Kidney (tissue), 14 donors: ENCODE measurements around the gene MRPL14. TPM values are rescaled to one million over a fixed set of nuclear protein-coding genes. Genes with fewer than 3 reads are reported as not detected.
A peak's percentile ranks its signal among the peaks of the same experiment; 100 is the strongest.

Experiments used
- DNase-seq, 5 donors: peaks; one replicate each; pipeline ENCODE4 v3.0.0-alpha.2; 2013 to 2020
- FAIRE-seq: peaks from 2 replicates; lab custom pipeline; 2012; peaks lifted over from hg19 to GRCh38; lab: Jason Lieb, UNC
- H3K27ac ChIP-seq, 2 donors: one replicate each; pipeline ENCODE4 v1.7.0; 2013; ENCODE audit warnings: low read depth in 2 of 2, low read length in 2 of 2, inconsistent platforms in 1 of 2
- H3K27me3 ChIP-seq: one replicate; pipeline ENCODE4 v1.7.1; 2013; ENCODE audit warnings: low read length, inconsistent platforms; ENCODE audit not compliant: control insufficient read depth, insufficient read depth
- H3K36me3 ChIP-seq, 3 donors: one replicate each; pipeline versions ENCODE4 v1.7.0 to v1.7.1; 2013; ENCODE audit warnings: low read length in 3 of 3, control low read depth in 1 of 3, inconsistent platforms in 1 of 3; ENCODE audit not compliant: insufficient read depth in 3 of 3, control insufficient read depth in 2 of 3
- H3K4me1 ChIP-seq, 3 donors: one replicate each; pipeline versions ENCODE4 v1.7.0 to v1.7.1; 2013; ENCODE audit warnings: low read length in 3 of 3, inconsistent platforms in 1 of 3, low read depth in 1 of 3; ENCODE audit not compliant: control insufficient read depth in 2 of 3, insufficient read depth in 2 of 3
- H3K4me3 ChIP-seq, 3 donors: one replicate each; pipeline versions ENCODE4 v1.7.0 to v1.8.1; 2013; ENCODE audit warnings: low read length in 3 of 3, control low read depth in 1 of 3, inconsistent platforms in 1 of 3
- H3K9ac ChIP-seq, 3 donors: one replicate each; pipeline versions ENCODE4 v1.7.0 to v1.7.1; 2013; ENCODE audit warnings: low read length in 3 of 3, control low read depth in 1 of 3, inconsistent platforms in 1 of 3
- H3K9me3 ChIP-seq, 3 donors: one replicate each; pipeline versions ENCODE4 v1.7.0 to v1.7.1; 2013; ENCODE audit warnings: low read length in 3 of 3, control low read depth in 1 of 3, inconsistent platforms in 1 of 3; ENCODE audit not compliant: control insufficient read depth in 2 of 3, insufficient read depth in 1 of 3
- intact Hi-C: fragments of 100-400 bp; cut with DNase I; formaldehyde crosslinking; loops from one replicate; pipeline ENCODE4 v1.11.1; 2022
- polyA plus RNA-seq: library from polyadenylated mRNA; stranded (reverse); fragments of 350-450 nt; fragmentation: Illumina TruSeq; extraction: RNeasy Lipid Tissue Mini Kit (QIAGEN cat#74804); gene quantifications from one replicate; pipeline ENCODE4 v1.2.3, GENCODE V29; 2014; ENCODE audit warnings: low read depth, low replicate concordance; ENCODE audit not compliant: insufficient read depth
- total RNA-seq: library from RNA; stranded (reverse); fragmentation: NEBNext Ultra II Directional; extraction: Animal tissue kit (Norgen Biotek cat#: 25700); gene quantifications from one replicate; pipeline ENCODE4 v1.2.1, GENCODE V29; 2021
- TF ChIP-seq, protein P1 (sequence below): IDR thresholded peaks from 3 replicates; pipeline ENCODE4 v1.5.1; 2012; ENCODE audit warnings: mild to moderate bottlenecking, moderate library complexity, borderline replicate concordance; ENCODE audit not compliant: insufficient read depth; ENCODE audit errors: extremely low read depth
- donor health status: control.
- donor health status: control.
- donor health status: control.
- donor health status: control.
- donor health status: control.
- donor health status: DM: yes; HTN: yes; CAD: no.
- donor health status: Normal renal cell carcinoma (clear cell type).

The MRPL14 gene
- total and polyA plus RNA-seq, 2 donors from 2014 or later = 27.9 to 71.5 TPM

DNA sequence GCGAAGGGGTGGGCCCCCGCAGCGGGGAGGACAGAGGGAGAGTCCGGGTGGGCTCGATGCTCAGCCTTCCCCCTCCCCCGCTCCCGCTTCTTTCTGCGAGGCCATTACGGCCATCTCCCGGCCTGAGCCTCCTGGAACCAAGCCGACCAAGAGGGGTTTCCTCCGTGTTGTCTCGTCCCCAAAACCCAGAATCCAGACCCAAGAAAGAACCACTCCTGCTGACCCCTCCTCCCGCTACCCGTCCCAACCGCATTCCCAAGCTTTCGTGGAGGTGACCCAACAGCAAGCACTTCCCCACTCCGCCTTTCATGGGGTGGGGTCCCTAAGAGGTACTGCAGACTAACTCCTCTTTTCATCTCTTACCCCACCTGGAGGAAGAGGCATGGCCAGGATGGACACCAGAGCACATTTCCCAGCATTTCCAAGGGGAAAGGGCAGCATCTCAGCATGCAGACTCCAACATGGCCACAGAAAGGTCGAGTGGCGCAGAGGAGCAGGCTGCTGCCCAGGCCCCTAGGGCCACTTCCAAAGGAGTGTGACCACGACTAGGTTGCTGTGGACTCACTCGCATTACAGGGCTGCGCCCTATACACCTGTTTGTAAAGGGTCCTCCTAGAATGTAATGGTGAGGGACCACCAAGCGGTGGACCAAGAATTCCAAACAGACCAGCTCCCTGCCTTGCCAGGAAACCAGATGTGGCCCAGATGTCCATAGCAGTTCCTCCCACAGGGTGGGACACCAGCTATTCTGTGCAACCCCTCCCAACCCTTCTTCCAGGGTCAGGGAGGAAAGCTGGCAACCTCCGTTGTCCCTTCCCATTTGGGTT is 53.4 kb downstream of the MRPL14 start:
- DNase-seq = peak in 2 of 5 donors; percentile 73 to 76
- FAIRE-seq = no peak
- no peaks in the 10 kb centered on the region for H3K9me3 ChIP-seq
- intact Hi-C loops = no loop called here
- peaks cover 4 to 18% (median 11%) of the 10 kb centered on the region in 3 donors for H3K4me1 ChIP-seq
- no peaks in the 10 kb centered on the region for H3K27me3 ChIP-seq
- H3K36me3 ChIP-seq = no peaks in the 10 kb centered on the region
- peak overlapping the region; percentile 35 to 57 (median 37) for H3K4me3 ChIP-seq
- TF ChIP-seq, protein P1, sequence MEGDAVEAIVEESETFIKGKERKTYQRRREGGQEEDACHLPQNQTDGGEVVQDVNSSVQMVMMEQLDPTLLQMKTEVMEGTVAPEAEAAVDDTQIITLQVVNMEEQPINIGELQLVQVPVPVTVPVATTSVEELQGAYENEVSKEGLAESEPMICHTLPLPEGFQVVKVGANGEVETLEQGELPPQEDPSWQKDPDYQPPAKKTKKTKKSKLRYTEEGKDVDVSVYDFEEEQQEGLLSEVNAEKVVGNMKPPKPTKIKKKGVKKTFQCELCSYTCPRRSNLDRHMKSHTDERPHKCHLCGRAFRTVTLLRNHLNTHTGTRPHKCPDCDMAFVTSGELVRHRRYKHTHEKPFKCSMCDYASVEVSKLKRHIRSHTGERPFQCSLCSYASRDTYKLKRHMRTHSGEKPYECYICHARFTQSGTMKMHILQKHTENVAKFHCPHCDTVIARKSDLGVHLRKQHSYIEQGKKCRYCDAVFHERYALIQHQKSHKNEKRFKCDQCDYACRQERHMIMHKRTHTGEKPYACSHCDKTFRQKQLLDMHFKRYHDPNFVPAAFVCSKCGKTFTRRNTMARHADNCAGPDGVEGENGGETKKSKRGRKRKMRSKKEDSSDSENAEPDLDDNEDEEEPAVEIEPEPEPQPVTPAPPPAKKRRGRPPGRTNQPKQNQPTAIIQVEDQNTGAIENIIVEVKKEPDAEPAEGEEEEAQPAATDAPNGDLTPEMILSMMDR = no peak
- peak overlapping the region; percentile 0 to 55 (median 19) for H3K9ac ChIP-seq
- peak overlapping the region in 1 of 2 donors; percentile 6 for H3K27ac ChIP-seq

DNA sequence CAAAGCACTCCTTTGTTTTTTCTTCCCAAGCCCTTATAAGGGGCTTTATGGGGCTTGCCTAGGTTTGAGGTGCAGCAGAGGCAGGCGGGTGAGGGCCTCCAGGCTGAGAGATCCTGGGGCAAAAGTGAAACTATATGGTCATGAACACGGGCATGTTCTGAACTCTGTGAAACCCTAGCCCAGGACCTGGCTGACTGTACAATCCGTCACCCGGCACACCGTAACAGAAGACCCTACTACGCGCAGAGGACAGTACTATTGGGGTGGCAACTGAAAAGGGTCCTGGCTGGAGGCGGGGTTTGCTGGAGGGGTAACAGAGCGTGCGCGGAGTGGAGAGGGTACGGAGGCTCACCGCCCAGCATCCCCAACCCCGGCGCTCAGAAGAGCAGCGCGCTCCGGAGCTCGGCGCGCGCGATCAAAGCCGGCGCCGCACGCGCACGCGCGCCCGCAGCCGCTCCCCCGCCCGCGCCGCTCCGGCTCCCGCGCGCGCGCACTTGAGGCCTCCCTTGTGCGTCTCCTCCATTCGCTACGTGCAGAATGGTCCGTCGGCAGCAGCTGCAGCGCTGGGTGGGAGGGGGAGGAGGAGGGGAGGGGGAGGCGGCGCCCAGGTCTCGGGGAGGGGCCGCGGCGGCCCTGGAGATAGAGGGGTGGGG is 54.2 kb downstream of the MRPL14 start:
- H3K27me3 ChIP-seq = no peaks in the 10 kb centered on the region
- FAIRE-seq = no peak
- peak overlapping the region; percentile 60 to 78 (median 70) for H3K4me3 ChIP-seq
- no peak overlapping the region for H3K27ac ChIP-seq
- H3K9ac ChIP-seq = peak overlapping the region in 2 of 3 donors; percentile 37 to 52
- intact Hi-C loops = no loop called here
- H3K36me3 ChIP-seq = no peaks in the 10 kb centered on the region
- TF ChIP-seq, protein P1 = no peak
- no peaks in the 10 kb centered on the region for H3K9me3 ChIP-seq
- peaks cover 4 to 18% (median 11%) of the 10 kb centered on the region in 3 donors for H3K4me1 ChIP-seq
- DNase-seq = peak; percentile 94 to 96 (median 96)

DNA sequence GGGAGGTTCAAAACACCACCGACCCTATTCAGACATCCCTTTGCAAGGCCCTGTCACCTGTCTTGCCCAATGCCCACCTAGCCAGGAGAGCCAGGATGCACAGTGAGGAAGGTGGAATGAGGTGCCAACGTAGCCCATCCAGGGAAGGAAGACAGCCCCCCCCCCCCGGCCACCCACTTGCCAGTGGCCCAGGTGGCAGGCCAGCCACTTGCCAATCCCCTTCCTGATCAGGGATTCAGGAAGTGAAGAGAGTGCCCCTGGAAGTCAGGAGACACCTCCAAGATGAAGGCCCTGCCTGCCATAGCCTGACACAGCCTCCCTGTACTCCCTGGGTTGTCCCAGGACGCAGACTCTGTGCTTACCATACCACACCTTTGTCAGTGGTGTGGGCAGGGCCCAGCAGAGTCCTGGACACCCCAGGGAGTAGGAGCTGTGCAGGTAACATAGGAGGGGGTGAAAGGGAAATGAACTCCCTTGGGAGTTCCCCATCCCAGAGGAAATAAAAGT is 54.7 kb downstream of the MRPL14 start:
- Histone ChIP-seq H3K9ac (peak overlapping the region in 1 of 3 donors; percentile 37), H3K4me1 (peaks cover 4 to 18% (median 11%) of the 10 kb centered on the region in 3 donors), H3K9me3 (no peaks in the 10 kb centered on the region), H3K36me3 (no peaks in the 10 kb centered on the region), H3K4me3 (peak overlapping the region in 1 of 3 donors; percentile 70), H3K27ac (no peak overlapping the region), H3K27me3 (no peaks in the 10 kb centered on the region)
- intact Hi-C loops = no loop called here
- DNase-seq (peak in 1 of 5 donors; percentile 75), FAIRE-seq (no peak)
- TF ChIP-seq, protein P1 = no peak
